ENCODE measurements around the gene AGFG2. TPM values are rescaled to one million over a fixed set of nuclear protein-coding genes. Genes with fewer than 3 reads are reported as not detected.
"Not testable (repeated sequence)": the region's sequence is repeated elsewhere in the genome, so short reads cannot be mapped to it uniquely, and the experiment has no call there.

AGFG2 gene
- polyA plus RNA-seq, 1 donor from 2014 or later: 7.3 TPM

DNA sequence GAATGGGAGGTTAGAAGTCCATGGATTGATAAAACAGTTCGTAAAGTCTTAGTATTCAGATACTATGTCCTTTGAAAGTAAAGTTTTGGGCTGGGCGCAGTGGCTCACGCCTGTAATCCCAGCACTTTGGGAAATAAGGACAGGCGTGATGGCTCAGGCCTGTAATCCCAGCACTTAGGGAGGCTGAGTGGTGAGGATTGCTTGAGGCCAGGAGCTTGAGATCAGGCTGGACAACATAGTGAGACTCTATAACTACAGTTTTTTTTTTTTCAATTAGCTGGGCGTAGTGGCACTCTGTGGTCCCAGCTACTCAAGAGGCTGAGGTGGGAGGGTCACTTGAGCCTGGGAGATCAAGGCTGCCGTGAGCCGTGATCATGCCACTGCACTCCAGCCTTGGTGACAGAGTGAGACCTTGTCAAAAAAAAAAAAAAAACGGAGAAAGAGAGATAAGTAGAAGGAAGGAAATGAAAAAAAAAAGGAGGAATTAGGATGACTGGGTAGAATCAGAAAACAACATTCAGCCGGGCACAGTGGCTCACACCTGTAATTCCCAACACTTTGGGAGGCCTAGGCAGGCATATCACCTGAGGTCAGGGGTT lies 25.7 kb upstream of the AGFG2 start:
- no peak overlapping the region for H3K4me3 Mint-ChIP-seq
- no peaks in the 10 kb centered on the region for H3K9me3 Mint-ChIP-seq
- H3K27me3 Mint-ChIP-seq: peaks cover 5% of the 10 kb centered on the region
- H3K36me3 Mint-ChIP-seq: no peaks in the 10 kb centered on the region
- H3K4me1 Mint-ChIP-seq: peaks cover 0 to 6% (median 3%) of the 10 kb centered on the region in 3 donors
- H3K27ac Mint-ChIP-seq: no peak overlapping the region

DNA sequence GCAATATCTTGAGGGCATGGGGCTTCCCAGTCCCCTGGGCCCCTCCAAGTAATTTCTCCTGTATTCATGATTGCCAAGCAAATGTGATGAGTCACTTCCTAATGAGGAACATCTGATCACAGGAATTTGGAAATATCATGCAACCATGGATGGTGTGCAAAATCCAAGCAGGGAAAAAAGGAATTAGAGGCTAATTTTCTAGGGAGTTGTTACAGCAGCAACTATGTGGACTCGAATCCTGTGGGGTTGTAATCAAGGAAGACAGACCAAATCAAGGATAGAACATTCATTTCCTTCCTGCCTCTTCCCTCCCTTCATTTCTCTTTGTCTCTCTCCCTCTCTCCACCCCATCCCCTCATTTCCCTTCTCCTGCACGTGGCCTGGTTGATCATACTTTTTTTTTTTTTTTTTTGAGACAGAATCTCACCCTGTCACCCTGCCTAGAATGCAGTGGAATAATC lies 23.9 kb upstream of the AGFG2 start:
- Mint-ChIP-seq H3K4me1 (peaks cover 0 to 6% (median 3%) of the 10 kb centered on the region in 3 donors), H3K9me3 (no peaks in the 10 kb centered on the region), H3K27me3 (no peaks in the 10 kb centered on the region), H3K36me3 (no peaks in the 10 kb centered on the region), H3K4me3 (peak overlapping the region in 2 of 4 donors; percentile 13 to 57), H3K27ac (peak overlapping the region in 1 of 3 donors; percentile 72)

DNA sequence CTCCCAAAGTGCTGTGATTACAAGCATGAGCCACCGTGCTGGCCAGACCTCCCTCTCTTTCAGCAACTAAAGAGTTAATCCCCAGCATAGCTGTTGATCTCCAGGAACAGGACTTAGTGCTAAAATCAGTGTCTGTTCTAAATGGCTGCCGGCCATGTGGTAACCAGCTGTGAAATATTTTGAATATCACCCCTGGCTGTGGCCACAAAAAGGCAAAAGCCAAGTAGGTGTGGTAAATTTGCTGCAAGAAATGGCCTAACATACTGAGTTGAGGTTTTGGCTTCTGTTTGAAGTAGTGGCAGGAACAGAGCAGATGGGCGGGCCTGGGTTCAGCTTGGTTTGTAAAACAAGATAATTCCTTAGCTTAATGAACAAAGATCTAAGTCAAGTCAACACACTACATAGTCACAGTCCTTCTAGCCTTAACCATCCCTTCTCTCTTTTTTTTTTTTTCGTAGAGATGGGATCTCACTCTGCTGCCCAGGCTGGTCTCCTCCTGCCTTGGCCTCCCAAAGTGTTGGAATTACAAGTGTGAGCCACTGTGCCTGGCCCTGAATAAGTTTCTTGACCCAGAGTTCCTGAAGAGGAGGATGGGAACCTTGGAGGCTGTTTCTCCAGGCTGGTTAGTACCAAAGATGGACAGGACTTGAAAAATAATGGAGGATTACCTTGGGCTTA lies 22.7 kb upstream of the AGFG2 start:
- Mint-ChIP-seq H3K36me3 (no peaks in the 10 kb centered on the region), H3K27ac (peak overlapping the region in 1 of 3 donors; percentile 75), H3K27me3 (no peaks in the 10 kb centered on the region), H3K9me3 (no peaks in the 10 kb centered on the region), H3K4me3 (peak overlapping the region in 2 of 4 donors; percentile 12 to 29), H3K4me1 (peaks cover 0 to 6% (median 3%) of the 10 kb centered on the region in 3 donors)

DNA sequence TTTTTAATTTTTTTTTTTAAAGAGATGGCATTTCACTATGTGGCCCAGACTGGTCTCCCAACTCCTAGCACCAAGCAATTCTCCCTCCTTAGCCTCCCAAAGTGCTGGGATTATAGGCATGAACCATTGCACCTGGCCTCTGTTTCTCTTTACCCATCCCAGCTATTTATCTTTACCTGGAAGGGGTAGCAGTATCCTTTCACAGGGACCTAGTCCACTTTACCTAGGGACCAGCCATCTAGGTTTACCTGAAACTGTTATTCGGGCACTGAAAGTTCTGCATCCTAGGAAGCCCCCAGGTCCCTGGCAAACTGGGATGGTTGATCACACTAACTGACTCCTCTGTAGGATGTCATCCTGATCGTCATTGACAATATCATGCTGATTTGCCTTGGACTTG lies 21.7 kb upstream of the AGFG2 start:
- Mint-ChIP-seq H3K36me3 (no peaks in the 10 kb centered on the region), H3K27me3 (no peaks in the 10 kb centered on the region), H3K27ac (peak overlapping the region in 1 of 3 donors; percentile 31), H3K4me1 (peaks cover 0 to 6% (median 3%) of the 10 kb centered on the region in 3 donors), H3K4me3 (no peak overlapping the region), H3K9me3 (no peaks in the 10 kb centered on the region)

DNA sequence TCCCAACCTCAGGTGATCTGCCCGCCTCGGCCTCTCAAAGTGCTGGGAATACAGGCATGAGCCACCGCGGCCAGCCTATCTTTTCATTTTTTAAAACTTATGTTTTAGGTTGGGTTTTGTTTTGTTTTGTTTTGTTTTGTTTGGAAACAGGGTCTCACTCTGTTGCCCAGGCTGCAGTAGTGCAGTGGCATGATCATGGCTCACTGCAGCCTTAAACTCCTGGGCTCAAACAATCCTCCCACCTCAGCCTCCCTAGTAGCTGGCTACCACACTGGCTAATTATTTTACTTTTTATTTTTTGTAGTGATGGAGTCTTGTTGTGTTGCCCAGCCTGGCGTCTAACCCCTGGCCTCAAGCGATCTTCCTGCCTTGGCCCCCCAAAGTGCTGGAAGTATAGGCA lies 19.4 kb upstream of the AGFG2 start:
- Mint-ChIP-seq H3K9me3 (no peaks in the 10 kb centered on the region), H3K4me3 (no peak overlapping the region), H3K36me3 (no peaks in the 10 kb centered on the region), H3K27ac (no peak overlapping the region), H3K27me3 (no peaks in the 10 kb centered on the region), H3K4me1 (peaks cover 0 to 6% (median 0%) of the 10 kb centered on the region in 3 donors)

DNA sequence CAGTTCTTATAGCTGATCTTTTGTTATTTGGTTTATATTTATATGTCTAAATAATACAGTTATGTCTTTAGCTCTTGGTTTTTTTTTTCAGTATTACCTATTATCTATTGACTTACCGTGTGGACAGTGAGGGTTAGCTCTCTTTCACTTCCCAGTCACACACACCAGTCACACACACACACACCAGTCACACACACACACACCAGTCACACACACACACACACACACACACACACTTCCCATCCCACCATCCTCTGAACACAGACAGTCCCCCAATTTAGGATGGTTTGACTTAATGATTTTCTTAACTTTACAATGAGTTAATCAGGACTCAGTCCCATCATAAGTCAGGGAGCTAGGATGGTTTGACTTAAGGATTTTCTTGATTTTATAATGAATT lies 18.9 kb upstream of the AGFG2 start:
- H3K9me3 Mint-ChIP-seq: no peaks in the 10 kb centered on the region
- peaks cover 0 to 6% (median 0%) of the 10 kb centered on the region in 3 donors for H3K4me1 Mint-ChIP-seq
- no peak overlapping the region for H3K27ac Mint-ChIP-seq
- H3K36me3 Mint-ChIP-seq: no peaks in the 10 kb centered on the region
- H3K4me3 Mint-ChIP-seq: no peak overlapping the region
- no peaks in the 10 kb centered on the region for H3K27me3 Mint-ChIP-seq

DNA sequence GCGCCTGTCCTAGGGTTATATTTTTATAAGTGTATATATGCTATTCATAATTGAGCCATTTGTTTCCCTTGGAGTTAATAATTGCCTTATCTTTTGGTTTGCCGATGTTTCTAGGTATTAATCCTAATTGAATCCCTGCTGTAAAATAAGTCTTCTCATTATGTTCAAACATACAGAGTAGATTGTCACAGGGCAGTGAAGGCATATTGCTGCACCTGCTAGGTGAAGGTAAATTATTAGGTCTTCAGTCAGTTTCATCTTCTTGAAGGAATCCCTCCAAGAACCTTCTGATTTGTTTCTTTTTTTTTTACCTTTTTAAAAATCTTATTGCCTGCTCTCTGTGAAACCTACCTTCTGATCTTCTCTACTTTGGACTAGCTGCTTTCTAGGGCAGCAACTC lies 17.9 kb upstream of the AGFG2 start:
- Mint-ChIP-seq H3K4me1 (peaks cover 0 to 4% (median 0%) of the 10 kb centered on the region in 3 donors), H3K4me3 (no peak overlapping the region), H3K27me3 (no peaks in the 10 kb centered on the region), H3K36me3 (no peaks in the 10 kb centered on the region), H3K9me3 (no peaks in the 10 kb centered on the region), H3K27ac (no peak overlapping the region)

DNA sequence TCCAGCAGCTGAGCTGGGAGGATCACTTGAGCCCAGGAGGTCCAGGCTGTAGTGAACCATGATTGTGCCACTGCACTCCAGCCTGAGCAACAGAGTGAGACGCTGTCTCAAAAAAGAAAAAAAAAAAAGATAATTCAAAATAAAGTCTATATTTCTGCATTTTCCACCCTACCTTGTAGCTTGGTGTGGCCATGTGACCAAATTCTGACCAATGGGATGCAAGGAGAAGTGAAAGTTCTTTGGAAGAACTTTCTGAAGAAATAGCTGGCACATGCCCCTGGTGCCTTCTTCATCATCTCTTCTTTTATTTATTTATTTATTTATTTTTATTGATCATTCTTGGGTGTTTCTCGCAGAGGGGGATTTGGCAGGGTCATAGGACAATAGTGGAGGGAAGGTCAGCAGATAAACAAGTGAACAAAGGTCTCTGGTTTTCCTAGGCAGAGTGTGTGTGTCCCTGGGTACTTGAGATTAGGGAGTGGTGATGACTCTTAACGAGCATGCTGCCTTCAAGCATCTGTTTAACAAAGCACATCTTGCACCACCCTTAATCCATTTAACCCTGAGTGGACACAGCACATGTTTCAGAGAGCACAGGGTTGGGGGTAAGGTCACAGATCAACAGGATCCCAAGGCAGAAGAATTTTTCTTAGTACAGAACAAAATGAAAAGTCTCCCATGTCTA lies 17.0 kb upstream of the AGFG2 start:
- H3K4me1 Mint-ChIP-seq, H3K9me3 Mint-ChIP-seq, H3K4me3 Mint-ChIP-seq, H3K27ac Mint-ChIP-seq, H3K36me3 Mint-ChIP-seq, H3K27me3 Mint-ChIP-seq: not testable (repeated sequence)

DNA sequence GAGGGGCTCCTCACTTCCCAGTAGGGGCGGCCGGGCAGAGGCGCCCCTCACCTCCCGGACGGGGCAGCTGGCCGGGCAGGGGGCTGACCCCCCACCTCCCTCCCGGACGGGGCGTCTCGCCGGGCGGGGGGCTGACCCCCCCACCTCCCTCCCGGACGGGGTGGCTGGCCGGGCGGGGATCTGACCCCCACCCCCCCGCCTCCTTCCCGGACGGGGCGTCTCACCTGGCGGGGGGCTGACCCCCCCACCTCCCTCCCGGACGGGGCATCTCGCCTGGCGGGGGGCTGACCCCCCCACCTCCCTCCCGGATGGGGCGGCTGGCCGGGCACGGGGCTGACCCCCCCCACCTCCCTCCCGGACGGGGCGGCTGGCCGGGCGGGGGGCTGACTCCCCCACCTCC lies 15.8 kb upstream of the AGFG2 start:
- not testable (repeated sequence) for H3K36me3 Mint-ChIP-seq, H3K27me3 Mint-ChIP-seq, H3K9me3 Mint-ChIP-seq, H3K4me3 Mint-ChIP-seq, H3K27ac Mint-ChIP-seq, H3K4me1 Mint-ChIP-seq

DNA sequence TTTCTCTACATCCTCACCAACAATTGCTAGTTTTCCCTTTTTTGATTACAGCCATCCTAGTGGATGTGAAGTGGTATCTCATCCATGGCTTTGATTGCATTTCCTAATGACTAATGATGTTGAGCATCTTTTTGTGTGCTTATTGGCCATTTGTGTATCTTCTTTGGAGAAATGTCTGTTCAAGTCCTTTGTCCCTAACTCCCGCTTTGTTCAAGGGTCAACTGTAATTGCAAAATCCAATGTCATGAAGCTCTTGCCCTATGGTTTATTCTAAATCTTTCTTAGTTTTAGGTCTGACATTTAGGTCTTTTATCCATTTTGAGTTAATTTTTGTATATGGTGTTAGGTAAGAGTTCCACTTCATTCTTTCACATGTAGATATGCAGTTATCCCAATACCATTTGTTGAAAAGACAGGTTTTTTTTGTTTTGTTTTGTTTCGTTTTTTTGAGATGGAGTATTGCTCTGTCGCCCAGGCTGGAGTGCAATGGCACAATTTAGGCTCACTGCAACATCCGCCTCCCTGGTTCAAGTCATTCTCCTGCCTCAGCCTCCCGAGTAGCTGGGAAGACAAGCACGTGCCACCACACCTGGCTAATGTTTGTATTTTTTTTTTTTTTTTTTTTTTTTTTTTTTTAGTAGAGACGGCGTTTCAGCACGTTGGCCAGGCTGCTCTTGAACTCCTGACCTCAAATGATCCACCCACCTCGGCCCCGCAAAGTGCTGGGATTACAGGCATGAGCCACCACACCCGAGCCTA lies 10.7 kb upstream of the AGFG2 start:
- not testable (repeated sequence) for H3K27ac Mint-ChIP-seq, H3K27me3 Mint-ChIP-seq, H3K4me1 Mint-ChIP-seq, H3K9me3 Mint-ChIP-seq, H3K4me3 Mint-ChIP-seq, H3K36me3 Mint-ChIP-seq

DNA sequence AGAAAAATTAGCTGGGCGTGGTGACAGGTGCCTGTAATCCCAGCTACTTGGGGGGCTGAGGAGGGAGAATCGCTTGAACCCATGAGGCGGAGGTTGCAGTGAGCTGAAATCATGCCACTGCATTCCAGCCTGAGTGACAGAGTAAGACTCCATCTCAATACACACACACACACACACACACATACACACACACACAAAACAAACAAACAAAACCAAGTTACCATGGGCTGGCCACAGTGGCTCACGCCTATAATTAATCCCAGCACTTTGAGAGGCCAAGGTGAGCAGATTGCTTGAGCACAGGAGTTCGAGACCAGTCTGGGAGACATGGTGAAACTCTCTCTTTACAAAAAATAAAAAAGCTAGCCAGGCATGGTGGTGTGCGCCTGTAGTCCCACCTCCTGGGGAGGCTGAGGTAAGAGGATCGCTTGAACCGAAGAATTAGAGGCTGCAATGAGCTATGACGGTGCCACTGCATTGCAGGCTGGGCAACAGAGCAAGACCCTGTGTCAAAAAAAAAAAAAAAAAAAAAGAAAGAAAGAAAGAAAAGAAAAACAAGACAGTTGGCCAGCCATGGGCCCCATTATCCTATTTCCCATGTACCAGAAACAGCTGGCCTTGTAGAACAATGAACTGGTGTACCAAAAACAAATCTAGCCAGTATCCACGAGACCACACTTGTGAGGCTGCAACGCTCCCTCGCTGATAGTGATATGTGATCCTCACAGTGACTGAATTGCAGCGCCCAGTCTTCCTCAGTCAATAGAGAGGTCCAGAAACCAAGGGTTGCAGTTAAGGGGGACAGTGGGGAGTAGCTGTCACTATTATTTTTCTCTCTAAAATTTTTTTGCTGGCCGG lies 6.6 kb upstream of the AGFG2 start:
- Mint-ChIP-seq H3K9me3 (no peaks in the 10 kb centered on the region), H3K4me1 (peaks cover 0 to 2% (median 0%) of the 10 kb centered on the region in 3 donors), H3K4me3 (no peak overlapping the region), H3K36me3 (peaks cover 2% of the 10 kb centered on the region), H3K27me3 (peaks cover 4% of the 10 kb centered on the region), H3K27ac (peak overlapping the region in 1 of 3 donors; percentile 73)

DNA sequence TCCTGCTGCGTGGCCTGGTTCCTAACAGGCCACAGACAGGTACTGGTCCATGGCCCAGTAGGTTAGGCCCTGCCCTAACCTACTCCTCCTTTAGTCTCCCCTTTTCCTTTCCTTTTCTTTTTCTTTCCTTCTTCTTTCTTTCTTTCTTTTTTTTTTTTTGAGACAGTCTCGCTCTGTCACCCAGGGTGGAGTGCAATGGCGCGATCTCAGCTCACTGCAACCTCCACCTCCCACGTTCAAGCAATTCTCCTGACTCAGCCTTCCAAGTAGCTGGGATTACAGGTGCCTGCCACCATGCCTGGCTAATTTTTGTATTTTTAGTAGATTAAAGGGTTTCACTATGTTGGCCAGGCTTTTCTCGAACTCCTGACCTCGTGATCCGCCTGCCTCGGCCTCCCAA lies 3.0 kb upstream of the AGFG2 start:
- H3K4me1 Mint-ChIP-seq: peaks cover 7 to 18% (median 11%) of the 10 kb centered on the region in 3 donors
- H3K27ac Mint-ChIP-seq, H3K27me3 Mint-ChIP-seq, H3K36me3 Mint-ChIP-seq, H3K9me3 Mint-ChIP-seq, H3K4me3 Mint-ChIP-seq: not testable (repeated sequence)

DNA sequence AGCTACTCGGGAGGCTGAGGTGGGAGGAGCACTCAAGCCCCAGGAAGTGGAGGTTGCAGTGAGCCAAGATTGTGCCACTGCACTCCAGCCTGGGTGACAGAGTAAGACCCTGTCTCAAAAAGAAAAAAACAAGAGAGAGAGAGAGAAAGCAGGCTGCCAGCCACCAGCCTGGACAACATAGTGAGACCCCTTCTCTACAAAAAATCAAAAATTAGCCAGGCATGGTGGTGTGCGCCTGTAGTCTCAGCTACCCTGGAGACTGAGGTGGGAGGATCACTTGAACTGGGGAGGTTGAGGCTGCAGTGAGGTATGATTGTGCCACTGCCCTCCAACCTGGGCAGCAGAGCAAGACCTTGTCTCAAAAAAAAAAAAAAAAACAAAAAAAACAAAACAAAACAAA lies 2.3 kb upstream of the AGFG2 start:
- H3K27ac Mint-ChIP-seq, H3K9me3 Mint-ChIP-seq, H3K36me3 Mint-ChIP-seq, H3K27me3 Mint-ChIP-seq, H3K4me3 Mint-ChIP-seq: not testable (repeated sequence)
- H3K4me1 Mint-ChIP-seq: peaks cover 11 to 23% (median 15%) of the 10 kb centered on the region in 3 donors

DNA sequence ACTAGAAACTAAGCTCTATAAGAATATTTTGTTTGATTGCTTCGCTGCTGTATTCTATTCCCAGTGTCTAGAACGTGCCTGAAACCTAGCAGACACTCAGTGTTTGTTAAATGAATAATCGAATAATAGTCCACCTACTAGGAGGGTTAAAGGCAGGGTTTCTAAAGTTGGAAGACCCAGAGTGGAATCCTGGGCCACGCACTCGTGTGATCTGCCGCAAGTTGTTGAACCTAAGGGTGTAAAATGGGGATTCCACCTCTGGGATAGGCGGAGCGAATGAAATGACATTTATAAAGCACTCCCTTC lies 702 bp upstream of the AGFG2 start:
- H3K4me3 Mint-ChIP-seq: peak overlapping the region; percentile 87 to 99 (median 98)
- no peaks in the 10 kb centered on the region for H3K36me3 Mint-ChIP-seq
- H3K4me1 Mint-ChIP-seq: peaks cover 22 to 33% (median 26%) of the 10 kb centered on the region in 3 donors
- peak overlapping the region in 2 of 3 donors; percentile 44 to 95 for H3K27ac Mint-ChIP-seq
- H3K9me3 Mint-ChIP-seq: no peaks in the 10 kb centered on the region
- no peaks in the 10 kb centered on the region for H3K27me3 Mint-ChIP-seq

Data from IgD-negative memory B cell (primary cell).